AG10803 (cell line): ENCODE results near the gene ZCWPW1.
"Not testable (repeated sequence)": the region's sequence is repeated elsewhere in the genome, so short reads cannot be mapped to it uniquely, and the experiment has no call there.

Experiments
- DNase-seq: peaks from one replicate; pipeline ENCODE4 v3.0.0; 2010; ENCODE audit warnings: low read depth
- H3K4me3 ChIP-seq: 2 replicates; pipeline ENCODE4 v1.5.1; 2011; ENCODE audit warnings: mild to moderate bottlenecking, low read length, control low read depth
- CTCF ChIP-seq: conservative IDR thresholded peaks from 2 replicates; pipeline ENCODE4 v1.5.1; 2011; ENCODE audit warnings: mild to moderate bottlenecking, low read length, control low read depth, inconsistent platforms

Gene ZCWPW1

GRCh38 chr7:100465299-100465698 is 36.8 kb upstream of the ZCWPW1 start:
- peak; percentile 33 for DNase-seq
- TF ChIP-seq CTCF = no peak
- H3K4me3 ChIP-seq = no peak overlapping the region

DNA sequence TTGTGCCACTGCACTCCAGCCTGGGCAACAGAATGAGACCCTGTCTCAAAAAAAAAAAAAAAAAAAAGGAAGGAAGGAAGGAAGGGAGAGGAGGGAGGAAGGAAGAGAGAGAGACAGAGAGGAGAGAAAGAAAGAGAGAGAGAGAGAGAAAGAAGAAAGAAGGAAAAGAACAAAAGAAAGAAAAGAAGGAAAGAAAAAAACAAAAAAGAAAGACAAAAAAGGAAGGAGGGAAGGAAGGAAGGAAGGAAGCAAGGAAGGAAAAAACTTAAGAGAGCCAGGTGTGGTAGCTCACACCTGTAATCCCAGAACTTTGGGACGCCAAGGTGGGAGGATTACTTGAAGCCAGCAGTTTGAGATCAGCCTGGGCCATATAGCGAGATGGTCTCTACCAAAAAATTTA is 36.3 kb upstream of the ZCWPW1 start:
- DNase-seq = no peak
- no peak for TF ChIP-seq CTCF
- no peak overlapping the region for H3K4me3 ChIP-seq

- no peak for DNase-seq
- TF ChIP-seq CTCF = no peak
- H3K4me3 ChIP-seq = no peak within 1 kb of the TSS
These were observed 35.7 kb upstream of the ZCWPW1 start, which contains the start of gene SPACDR for GRCh38 chr7:100464210-100464660. TSS of gene SPACDR (minus strand) at chr7:100464260. CDS start at chr7:100464025, 235 bp downstream.

DNA sequence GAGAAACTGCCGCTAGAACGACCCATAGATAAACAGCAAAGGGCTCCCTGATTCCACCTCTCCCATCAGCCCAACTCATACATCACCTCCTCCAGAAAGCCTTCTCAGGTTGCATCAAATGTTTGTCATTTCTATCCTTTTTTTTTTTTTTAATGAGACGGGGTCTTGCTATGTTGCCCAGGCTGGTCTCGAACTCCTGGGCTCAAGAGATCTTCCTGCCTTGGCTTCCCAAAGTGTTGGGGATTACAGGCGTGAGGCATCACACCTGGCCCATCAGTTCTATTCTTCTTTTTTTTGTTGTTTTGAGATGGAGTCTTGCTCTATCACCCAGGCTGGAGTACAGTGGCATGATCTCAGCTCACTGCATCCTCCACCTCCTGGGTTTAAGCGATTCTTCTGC is 28.5 kb upstream of the ZCWPW1 start:
- no peak for TF ChIP-seq CTCF
- H3K4me3 ChIP-seq = no peak overlapping the region
- DNase-seq = no peak

DNA sequence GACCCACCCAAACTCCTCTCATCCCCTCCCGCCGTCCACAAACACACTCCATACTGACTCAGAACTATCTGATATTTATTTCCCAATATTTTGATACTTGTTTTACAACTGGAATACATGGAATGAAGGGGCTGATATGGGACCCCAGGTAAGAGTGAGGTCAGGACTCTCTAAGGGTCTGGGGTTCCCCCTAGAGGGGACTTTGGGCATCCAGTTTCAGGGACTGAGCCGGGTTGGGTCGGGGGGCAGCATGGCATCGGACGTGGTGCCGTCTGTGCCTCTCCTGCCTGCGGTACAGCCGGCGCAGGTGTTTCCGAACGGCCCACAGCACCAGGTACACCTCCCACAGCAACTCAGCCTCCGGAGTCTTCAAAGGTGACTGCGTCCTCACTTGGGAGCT is 28.1 kb upstream of the ZCWPW1 start:
- no peak overlapping the region for H3K4me3 ChIP-seq
- no peak for TF ChIP-seq CTCF
- no peak for DNase-seq

DNA sequence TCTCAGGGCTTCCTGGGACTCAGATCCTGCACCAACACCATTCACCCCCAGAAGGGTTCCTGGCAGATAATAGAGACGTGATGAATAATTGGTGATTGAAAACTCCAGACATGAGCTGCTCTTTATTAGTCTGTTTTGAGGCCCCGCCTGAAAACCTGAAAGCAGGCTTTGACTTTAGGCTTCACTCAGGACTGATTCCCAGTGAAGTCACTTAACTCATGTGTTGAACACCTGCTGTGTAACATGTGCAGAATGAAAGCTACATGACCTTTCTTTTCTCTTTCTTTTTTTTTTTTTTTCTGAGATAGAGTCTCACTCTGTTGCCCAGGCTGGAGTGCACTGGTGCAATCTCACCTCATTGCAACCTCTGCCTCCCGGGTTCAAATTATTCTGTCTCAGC is 26.7 kb upstream of the ZCWPW1 start:
- no peak overlapping the region for H3K4me3 ChIP-seq
- DNase-seq = no peak
- no peak for TF ChIP-seq CTCF

GRCh38 chr7:100453854-100454253 is 25.4 kb upstream of the ZCWPW1 start:
- H3K4me3 ChIP-seq, DNase-seq: not testable (repeated sequence)

GRCh38 chr7:100452513-100452912 is 24.0 kb upstream of the ZCWPW1 start:
- no peak overlapping the region for H3K4me3 ChIP-seq
- no peak for TF ChIP-seq CTCF
- no peak for DNase-seq
